Fibroblast of skin of abdomen (primary cell): Measurements from ENCODE around the gene STK25.

Experiments used
- DNase-seq: peaks from one replicate; pipeline ENCODE4 v3.0.0-alpha.2; 2013

The STK25 gene

GRCh38 chr2:241493092-241493491, 15.3 kb downstream of the STK25 start:
- no peak for DNase-seq

DNA sequence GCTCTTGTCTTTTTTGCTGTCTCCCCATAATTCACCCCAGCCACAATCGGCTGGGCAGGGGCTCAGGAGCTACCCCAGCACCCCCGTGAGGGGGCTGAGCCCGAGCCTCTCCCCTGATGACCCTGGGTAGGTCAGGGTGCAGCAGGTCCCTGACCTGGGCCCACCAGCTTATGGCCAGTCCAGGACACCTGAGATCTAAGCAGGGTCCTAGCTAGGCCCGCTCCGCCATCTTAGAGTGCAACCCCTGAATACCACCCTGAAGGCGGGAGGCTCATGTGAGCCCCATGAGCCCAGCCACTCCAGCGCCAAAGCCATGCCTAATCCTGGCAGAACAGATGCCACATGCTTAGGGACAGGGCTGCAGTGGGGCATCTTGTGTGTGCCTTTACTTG, 16.2 kb downstream of the STK25 start:
- no peak for DNase-seq

GRCh38 chr2:241491549-241492173, 16.7 kb downstream of the STK25 start:
- DNase-seq: no peak

GRCh38 chr2:241490825-241491506, 17.4 kb downstream of the STK25 start:
- DNase-seq: no peak

DNA sequence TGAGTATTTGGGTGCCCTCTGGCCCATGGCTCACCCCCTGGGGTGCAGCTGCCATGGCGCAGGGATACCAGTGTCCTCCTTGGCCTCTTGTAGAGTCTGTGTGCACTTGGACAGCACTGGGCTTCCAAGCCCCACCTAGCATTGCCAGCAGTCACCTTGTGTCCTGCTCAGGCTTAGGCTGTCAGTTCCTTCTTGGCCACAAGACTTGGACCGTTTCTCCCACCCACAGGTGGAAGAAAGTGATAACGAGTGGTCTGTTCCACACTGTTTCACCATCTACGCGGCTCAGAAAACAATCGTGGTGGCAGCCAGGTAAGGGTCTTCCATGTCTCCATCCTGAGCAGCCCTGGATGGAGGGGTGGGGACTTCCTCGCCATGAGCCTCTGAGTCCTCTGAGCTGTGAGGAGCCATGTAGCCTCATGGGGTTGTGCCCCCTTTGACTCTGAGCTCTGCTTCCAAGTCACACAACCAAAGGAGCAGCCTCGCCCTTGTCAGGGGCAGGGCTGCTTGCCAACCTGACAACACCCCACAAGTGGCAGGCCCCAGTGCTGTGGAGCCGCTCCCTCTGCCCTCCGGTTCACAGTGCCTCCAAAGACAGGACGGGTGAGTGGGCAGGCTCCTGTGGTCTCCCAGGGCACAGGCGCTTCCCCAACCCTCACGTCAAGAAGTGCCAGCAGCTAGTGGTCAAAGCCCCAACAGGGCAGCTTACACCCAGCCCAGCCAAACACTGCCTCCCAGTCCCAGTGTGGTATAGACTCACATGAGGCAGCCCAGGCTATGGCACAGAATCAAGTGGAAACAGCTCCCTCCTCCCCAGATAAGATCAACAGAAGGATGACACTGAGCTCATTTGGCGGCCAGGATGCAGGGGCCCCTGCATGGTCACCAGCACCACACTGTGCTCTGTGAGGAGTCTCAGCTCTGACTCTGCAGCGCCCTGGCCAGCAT, 18.4 kb downstream of the STK25 start:
- DNase-seq: no peak

DNA sequence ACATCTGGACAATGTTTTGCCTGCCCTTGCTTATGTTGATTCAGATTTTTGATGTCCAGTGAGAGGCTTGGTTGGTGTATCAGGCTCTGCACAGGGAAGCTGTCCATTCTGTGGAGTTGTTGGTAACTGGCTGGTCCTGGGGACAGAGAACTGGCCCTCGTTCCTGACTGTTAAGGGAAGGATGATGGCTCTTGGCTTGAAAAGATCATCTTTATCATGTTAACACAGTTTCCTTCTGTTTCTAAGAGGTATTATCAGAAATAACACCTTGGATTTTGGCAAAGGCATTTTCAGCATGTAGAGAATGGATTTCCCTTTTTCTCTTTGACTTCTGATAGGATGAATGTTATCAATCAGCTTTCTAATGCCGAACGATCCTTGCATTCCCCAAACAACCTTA, 19.3 kb downstream of the STK25 start:
- no peak for DNase-seq

- DNase-seq: no peak
Measured at GRCh38 chr2:241485172-241485911, 23.0 kb downstream of the STK25 start.

GRCh38 chr2:241483305-241483704, 25.1 kb downstream of the STK25 start:
- no peak for DNase-seq

DNA sequence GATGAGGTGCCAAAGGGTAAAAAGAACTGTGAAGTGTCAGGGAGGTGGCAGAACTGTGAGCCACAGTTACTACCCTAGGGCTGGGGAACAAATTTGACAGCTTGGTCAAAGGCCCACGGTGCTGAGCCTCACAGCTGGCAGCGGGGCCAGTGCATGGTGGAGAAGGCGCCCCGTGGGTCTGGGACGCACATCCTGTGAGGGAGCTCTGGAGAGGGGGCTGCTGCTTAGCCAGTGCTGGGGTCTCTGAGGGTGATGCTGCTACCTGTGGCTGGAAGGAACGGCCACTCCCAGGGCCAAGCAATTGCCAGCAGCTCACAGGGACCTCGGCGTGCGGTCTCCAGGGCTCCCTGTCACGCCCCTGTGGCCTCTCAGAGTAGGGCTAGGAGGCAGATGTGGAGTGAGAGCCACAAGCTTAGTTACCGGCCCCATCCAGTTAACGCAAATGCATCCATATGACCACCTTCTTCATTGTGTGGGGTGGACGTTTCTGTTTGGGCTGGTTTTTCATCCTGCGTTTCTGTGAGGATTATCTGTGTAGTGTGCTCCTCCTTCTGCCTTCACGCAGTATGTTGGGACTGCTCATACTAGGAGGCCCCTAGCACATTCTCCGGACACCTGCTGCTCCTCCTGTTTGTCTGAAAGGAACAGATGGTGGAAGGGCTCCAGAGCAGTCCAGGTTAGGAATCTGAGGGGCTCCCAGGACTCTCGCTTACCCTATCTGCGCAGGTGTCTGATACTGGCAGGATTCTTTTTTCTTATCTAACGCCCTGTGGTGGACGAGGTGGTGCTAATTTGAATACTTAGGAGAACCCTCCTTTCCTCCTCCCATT, 26.0 kb downstream of the STK25 start:
- DNase-seq: no peak

GRCh38 chr2:241481687-241482086, 26.7 kb downstream of the STK25 start:
- no peak for DNase-seq

DNA sequence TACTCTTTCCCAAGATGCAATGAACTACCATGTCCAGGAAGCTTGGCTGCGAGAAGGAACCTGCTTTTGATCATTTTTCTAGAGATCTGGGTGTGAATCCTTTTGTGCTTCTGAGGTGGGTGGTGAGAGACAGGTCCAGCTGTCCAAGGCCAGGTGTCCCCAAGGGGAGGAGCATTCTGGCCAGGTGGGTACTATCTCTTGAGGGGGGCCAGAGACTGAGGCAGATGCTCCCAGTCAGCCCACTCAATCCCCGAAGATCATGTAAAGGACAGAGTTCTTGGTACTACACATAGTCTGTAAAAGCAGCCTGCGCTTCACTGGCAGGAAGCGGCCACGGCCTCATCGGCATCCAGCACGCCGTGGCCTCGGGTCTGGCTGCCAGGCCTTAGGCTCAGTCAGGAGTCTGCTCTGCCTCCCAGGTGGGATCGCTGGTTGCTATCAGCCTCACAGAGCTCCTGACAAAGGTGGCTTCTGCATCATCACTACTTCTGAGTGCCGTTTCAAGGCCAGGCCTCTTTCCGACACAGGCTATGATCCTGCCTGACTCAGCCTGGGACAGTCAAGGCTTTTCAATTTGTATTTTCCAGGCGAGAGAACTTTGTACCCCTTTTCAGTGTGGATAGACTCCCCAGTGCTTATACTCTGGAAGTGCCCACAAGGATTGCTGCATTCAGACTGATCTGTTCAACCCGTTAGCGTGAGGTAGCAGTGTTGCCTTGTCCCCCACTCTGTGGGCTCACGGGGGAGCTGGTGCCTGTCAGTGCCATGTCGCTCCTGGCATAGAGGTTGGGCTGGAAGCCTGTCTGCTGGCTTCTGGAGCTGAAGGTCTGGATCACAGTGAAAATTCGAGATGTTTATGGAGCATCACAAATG, 29.1 kb downstream of the STK25 start:
- no peak for DNase-seq

DNA sequence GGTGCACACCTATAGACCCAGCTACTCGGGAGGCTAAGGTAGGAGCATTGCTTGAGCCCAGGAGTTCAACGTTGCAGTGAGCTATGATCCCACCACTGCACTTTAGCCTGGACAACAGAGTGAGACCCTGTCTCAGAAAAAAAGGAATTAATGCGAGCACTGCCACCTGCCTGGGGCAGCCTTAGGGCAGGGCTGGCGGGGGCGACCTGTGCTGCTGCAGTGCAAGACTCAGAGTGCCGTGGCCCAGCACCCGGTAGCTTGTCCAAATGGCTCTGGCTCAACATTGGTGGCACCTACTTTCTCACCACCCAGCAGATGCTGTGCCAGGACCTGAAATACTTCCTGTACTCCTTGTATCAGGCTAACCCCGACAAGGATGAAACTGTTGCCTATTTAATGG, 30.2 kb downstream of the STK25 start:
- no peak for DNase-seq

DNA sequence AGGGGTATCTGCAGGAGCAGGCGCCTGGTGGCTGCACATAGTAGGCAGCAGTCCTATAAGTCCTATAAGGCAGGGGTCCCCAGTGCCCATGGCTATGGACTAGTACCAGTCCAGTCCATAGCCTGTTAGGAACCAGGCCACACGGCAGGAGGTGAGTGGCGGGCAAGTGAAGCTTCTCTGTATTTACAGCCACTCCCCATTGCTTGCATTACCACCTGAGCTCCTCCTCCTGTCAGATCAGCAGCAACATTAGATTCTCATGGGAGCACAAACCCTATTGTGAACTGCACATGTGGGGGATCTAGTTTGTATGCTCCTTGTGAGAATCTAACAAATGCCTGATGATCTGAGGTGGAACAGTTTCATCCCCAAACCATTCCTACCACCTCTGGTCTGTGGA, 33.1 kb downstream of the STK25 start:
- DNase-seq: no peak

- DNase-seq: no peak
Measured at GRCh38 chr2:241473399-241473798, 35.0 kb downstream of the STK25 start.

DNA sequence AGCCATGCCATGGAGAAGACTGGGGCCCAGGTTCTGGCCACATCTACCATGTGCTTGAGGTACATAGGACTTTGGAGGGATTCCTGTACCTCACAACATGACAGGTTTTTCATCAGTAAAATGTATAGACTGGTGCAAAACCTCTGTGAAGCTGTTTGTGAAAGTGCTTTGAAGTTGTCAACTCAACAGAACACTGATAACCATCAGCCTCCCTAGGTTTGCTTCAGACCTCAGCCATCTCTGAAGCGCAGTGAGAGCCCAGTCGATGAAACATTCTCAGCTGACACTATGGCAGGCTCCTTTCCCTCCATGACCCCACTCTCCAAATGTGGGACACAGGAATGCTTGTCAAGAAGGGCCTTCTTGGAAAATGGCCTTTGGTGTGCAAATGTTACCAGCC, 38.6 kb downstream of the STK25 start:
- DNase-seq: no peak

DNA sequence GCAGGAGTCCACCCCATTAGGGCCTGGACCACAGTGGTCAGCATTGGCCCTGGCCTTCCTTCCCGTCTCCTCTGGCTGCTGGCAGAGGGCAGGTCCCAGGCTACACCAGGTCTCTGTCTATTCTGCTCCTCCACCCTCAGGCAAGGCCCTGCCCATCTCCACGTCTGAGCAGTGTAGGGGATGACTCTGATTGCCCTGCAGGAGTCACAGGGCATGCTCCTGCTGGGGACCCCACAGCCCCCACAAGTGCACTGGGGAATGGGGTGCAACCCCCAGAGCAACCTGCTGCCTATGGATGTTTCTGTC, 40.0 kb downstream of the STK25 start:
- no peak for DNase-seq

GRCh38 chr2:241467777-241468475, 40.5 kb downstream of the STK25 start:
- no peak for DNase-seq

- no peak for DNase-seq
Measured at GRCh38 chr2:241466230-241466629, 42.2 kb downstream of the STK25 start.

DNA sequence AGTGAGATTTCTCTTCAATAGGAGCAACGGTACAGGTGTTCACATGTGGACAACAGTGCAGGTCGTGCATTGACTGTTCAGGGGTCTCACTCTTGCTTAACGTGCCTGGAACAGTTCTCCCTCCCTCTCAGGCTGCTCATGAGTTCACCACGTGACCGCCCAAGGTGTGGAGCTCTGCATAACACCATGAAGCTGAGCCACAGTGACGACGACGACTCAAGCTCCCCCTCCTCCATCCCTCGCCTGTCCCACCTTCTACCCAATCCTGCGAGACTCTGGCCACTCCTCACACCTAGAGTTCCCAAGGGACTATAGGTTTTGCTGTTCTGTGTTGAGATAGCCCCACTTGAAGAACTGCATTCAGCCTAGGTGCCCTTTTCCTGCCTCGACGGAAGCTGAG, 42.8 kb downstream of the STK25 start:
- no peak for DNase-seq
